HG03354 (cell line): Measurements from ENCODE around the gene CMA1.
"Not testable (repeated sequence)": the region's sequence is repeated elsewhere in the genome, so short reads cannot be mapped to it uniquely, and the experiment has no call there.

Source experiments
- ATAC-seq: cut with Tn5 transposase; IDR thresholded peaks from one replicate; pipeline ENCODE4 v1.9.1; 2021; ENCODE audit warnings: mild to moderate bottlenecking; ENCODE audit not compliant: unreplicated experiment, poor library complexity, severe bottlenecking

CMA1 gene

GRCh38 chr14:24473211-24473610 lies 34.9 kb downstream of the CMA1 start:
- ATAC-seq = no peak

DNA sequence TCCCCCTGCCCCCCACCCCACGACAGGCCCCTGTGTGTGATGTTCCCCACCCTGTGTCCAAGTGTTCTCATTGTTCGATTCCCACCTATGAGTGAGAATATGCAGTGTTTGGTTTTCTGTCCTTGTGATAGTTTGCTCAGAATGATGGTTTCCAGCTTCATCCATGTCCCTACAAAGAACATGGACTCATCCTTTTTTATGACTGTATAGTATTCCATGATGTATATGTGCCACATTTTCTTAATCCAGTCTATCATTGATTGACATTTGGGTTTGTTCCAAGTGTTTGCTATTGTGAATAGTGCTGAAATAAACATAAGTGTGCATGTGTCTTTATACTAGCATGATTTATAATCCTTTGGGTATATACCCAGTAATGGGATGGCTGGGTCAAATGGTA lies 37.6 kb downstream of the CMA1 start:
- ATAC-seq = not testable (repeated sequence)

- ATAC-seq = no peak
Observed at GRCh38 chr14:24465805-24466204, 42.3 kb downstream of the CMA1 start.

DNA sequence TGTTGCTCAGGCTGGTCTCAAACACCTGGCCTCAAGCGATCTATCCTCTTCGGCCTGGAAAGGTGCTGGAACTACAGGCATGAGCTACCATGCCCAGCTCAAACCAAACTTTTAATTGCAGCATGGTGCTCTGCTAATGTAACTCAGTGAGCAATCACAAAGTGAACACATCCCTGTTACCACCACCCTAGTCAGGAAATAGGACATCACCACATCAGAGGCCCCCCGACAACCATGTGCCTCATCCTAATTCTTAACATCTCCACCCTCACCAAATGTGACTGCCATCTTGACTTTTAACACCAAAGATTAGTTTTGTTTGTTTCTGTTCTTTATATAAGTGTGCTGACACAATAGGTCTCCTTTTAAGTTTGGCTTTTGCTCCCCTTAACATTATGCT lies 42.7 kb downstream of the CMA1 start:
- ATAC-seq = no peak

- no peak for ATAC-seq
Observed at GRCh38 chr14:24463884-24464785, 43.9 kb downstream of the CMA1 start.

DNA sequence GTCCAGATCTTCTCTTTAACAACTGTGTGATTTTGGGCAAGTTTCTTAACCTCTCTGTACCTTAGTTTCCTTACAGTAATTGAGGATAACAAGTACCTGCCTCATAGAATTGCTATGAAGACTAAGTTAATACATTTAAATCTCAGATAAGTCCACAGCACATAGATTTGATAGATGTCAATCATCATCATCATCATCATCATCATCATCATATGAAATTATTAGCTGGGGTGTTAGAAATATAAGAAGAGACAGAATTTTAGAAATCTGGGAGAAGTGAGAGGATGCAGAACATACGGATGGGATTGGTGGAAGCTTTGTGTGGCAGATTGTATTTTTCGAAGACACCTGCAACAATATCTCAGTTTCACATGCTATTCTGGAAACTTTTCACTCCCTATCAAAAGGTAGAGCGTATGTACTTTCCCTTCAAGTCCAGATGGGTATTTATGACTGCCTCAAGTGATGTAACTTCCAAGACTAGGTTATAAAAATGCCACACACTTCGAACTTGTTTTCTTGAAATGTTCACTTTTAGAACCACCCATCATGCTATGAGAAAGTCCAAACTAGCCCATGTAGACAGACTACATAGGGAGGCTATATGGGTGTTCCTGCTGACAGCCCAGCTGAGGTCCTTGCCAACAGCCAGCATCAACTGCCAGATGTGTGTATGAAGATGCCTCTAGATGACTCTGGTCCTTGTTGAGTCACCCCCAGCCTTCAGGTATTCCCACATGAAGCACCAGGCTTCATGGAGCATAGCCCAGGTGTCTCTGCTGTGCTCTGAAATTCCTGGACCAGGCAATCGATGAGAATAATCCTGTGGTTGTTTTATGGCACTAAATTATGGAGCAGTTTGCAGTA lies 44.8 kb downstream of the CMA1 start:
- ATAC-seq = no peak

DNA sequence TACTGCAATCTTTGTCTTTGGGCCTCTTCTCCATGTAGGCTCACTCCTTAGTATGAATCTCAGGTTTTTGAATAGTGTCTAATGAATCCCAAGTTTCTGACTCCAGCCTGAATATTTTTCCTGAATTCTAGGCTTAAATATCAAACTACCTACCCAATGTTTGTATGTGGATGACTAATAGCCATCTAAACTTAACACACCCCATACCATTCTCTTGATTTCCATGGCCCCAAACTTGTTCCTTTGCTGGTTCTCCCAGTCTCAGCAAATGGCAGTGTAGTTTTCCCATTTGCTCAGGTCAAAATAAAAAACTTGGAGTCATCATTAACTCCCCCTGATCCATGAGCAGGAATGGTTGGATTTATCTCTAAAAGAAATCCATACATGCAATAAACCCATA lies 46.7 kb downstream of the CMA1 start:
- no peak for ATAC-seq

DNA sequence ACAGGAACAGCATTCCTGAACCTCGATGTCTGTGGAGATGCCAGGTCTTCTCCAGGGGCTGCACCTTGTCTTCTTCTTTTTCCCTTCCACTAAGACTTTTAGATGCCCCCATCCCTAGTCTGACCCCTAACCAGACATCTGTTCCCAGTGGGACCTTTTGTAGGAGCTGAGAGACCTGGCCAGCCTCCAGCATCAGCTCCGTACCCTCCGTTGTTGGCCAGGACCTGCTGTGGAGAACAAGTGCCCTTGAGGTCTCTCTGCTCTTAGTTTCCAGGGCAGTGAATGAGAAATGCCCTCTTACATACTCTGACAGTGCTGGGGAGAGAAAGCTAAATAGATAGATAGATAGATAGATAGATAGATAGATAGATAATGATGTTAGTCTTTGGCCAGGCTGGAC lies 48.7 kb downstream of the CMA1 start:
- ATAC-seq = no peak

GRCh38 chr14:24458736-24459135 lies 49.3 kb downstream of the CMA1 start:
- ATAC-seq = no peak

DNA sequence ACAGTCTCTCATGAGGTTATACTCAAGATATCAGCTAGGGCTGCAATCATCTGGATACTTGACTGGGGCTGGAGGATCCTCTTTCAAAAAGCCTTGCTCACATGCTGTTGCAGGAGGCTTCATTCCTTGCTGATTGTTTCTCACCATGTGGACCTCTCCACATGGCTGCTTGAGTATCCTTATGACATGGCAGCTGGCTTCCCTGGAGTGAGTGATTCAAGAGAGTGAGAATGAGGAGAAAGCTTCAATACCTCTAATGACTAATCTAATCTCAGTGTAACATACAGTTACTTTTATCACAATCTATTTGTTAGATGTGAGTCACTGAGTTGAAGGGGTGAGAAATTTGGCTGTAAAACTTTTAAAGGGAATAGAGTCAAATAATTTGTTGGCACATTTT lies 51.1 kb downstream of the CMA1 start:
- no peak for ATAC-seq
